HG02943 (cell line): ENCODE results near the gene ZNF181.
A peak's percentile ranks its signal among the peaks of the same experiment; 100 is the strongest.
"Not testable (repeated sequence)": the region's sequence is repeated elsewhere in the genome, so short reads cannot be mapped to it uniquely, and the experiment has no call there.

Experiments
- ATAC-seq: cut with Tn5 transposase; IDR thresholded peaks from one replicate; pipeline ENCODE4 v1.9.1; 2021; ENCODE audit warnings: mild to moderate bottlenecking, low read depth, moderate library complexity; ENCODE audit not compliant: unreplicated experiment

ZNF181 gene

GRCh38 chr19:34733746-34734536 lies at the start of gene ZNF181:
Gene ZNF181, plus strand, starts transcription at chr19:34734243. Its CDS starts 795 bp downstream, at chr19:34735038.
- peak; percentile 92 for ATAC-seq

GRCh38 chr19:34685266-34685665 lies 48.8 kb upstream of the ZNF181 start:
- ATAC-seq, result not testable (repeated sequence)

- ATAC-seq, result no peak
These were observed 47.6 kb upstream of the ZNF181 start for GRCh38 chr19:34686455-34686854.

- no peak for ATAC-seq
These were observed 46.7 kb upstream of the ZNF181 start for GRCh38 chr19:34687348-34687747.

GRCh38 chr19:34688592-34688991 lies 45.5 kb upstream of the ZNF181 start:
- ATAC-seq, result no peak

- ATAC-seq, result no peak
These were observed 43.7 kb upstream of the ZNF181 start for GRCh38 chr19:34690372-34690771.

GRCh38 chr19:34692549-34692948 lies 41.5 kb upstream of the ZNF181 start:
- no peak for ATAC-seq

GRCh38 chr19:34707661-34708060 lies 26.4 kb upstream of the ZNF181 start:
- ATAC-seq, result no peak

- ATAC-seq, result no peak
These were observed 22.2 kb upstream of the ZNF181 start for GRCh38 chr19:34711890-34712289.

GRCh38 chr19:34712395-34713261 lies 21.4 kb upstream of the ZNF181 start:
- no peak for ATAC-seq

- no peak for ATAC-seq
These were observed 20.8 kb upstream of the ZNF181 start for GRCh38 chr19:34713262-34713637.

- no peak for ATAC-seq
These were observed 18.7 kb upstream of the ZNF181 start for GRCh38 chr19:34715357-34715756.

GRCh38 chr19:34722353-34722752 lies 11.7 kb upstream of the ZNF181 start:
- no peak for ATAC-seq

- ATAC-seq, result no peak
These were observed 8.6 kb upstream of the ZNF181 start for GRCh38 chr19:34725400-34725799.

- no peak for ATAC-seq
These were observed 2.8 kb upstream of the ZNF181 start for GRCh38 chr19:34731019-34731829.

- ATAC-seq, result no peak
These were observed 2.1 kb upstream of the ZNF181 start for GRCh38 chr19:34731964-34732363.

- ATAC-seq, result no peak
These were observed 1.3 kb upstream of the ZNF181 start for GRCh38 chr19:34732612-34733211.

- ATAC-seq, result peak; percentile 7
These were observed 737 bp upstream of the ZNF181 start for GRCh38 chr19:34733266-34733745.

GRCh38 chr19:34734537-34735103 lies 577 bp downstream of the ZNF181 start:
- no peak for ATAC-seq
